GM12878 (cell line): Measurements from ENCODE around the gene HMSD. TPM values are rescaled to one million over a fixed set of nuclear protein-coding genes. Genes with fewer than 3 reads are reported as not detected.

Source experiments
- ATAC-seq: fragments of 200-7000 bp; cut with Tn5 transposase; 3 replicates; pipeline ENCODE4 v1.9.1; 2020; ENCODE audit warnings: mild to moderate bottlenecking, moderate library complexity
- BruUV-seq: library from RNA; stranded (reverse); fragments of 400-500 nt; replicated peaks from 2 replicates; lab custom pipeline; 2021; lab: Mats Ljungman, UMichigan
- CTCF ChIA-PET: fragments of 300-600 bp; sonication (Branson Sonifier 250); formaldehyde crosslinking; extraction: SDS; loops from one replicate; lab custom pipeline; 2021; ENCODE audit warnings: inconsistent platforms; lab: Yijun Ruan, JAX
- POLR2A ChIA-PET: fragments of 350-600 bp; formaldehyde crosslinking; extraction: SDS; loops from one replicate; lab custom pipeline; 2021; ENCODE audit warnings: inconsistent platforms; lab: Charles Lee
- RAD21 ChIA-PET: fragments of 300-600 bp; sonication (Branson Sonifier 250); formaldehyde crosslinking; loops from one replicate; lab custom pipeline; 2023; ENCODE audit warnings: antibody characterized with exemption; ENCODE audit not compliant: unreplicated experiment; lab: Charles Lee
- SMC1A ChIA-PET: fragments of 300-600 bp; sonication (Branson Sonifier 250); formaldehyde crosslinking; loops from one replicate; lab custom pipeline; 2023; ENCODE audit not compliant: unreplicated experiment, uncharacterized antibody; lab: Charles Lee
- DNase-seq: peaks from one replicate; pipeline ENCODE4 v3.0.0-alpha.2; 2011; ENCODE audit warnings: low read depth, low spot score
- FAIRE-seq: peaks from 3 replicates; lab custom pipeline; 2011; peaks lifted over from hg19 to GRCh38; lab: Jason Lieb, UNC
- H2AFZ ChIP-seq: 2 replicates; pipeline ENCODE4 v1.6.0; 2011; ENCODE audit warnings: low read depth, low read length, control low read depth; ENCODE audit not compliant: control insufficient read depth
- H3K27ac ChIP-seq: 2 replicates; pipeline ENCODE4 v1.5.1; 2011; ENCODE audit warnings: control low read depth; ENCODE audit not compliant: control insufficient read depth, insufficient read depth
- H3K27me3 ChIP-seq, 2 experiments: replicated peaks in 1 of 2; 2 replicates each; pipeline versions ENCODE4 v1.6.0 to v1.6.1; 2011; ENCODE audit warnings: low read length in 1 of 2; ENCODE audit not compliant: control insufficient read depth in 2 of 2, insufficient read depth in 2 of 2
- H3K36me3 ChIP-seq, 2 experiments: 2 replicates each; pipeline ENCODE4 v1.5.1; 2011; ENCODE audit warnings: low read length in 1 of 2; ENCODE audit not compliant: control insufficient read depth in 2 of 2, insufficient read depth in 2 of 2
- H3K4me1 ChIP-seq: 2 replicates; pipeline ENCODE4 v1.6.1; 2011; ENCODE audit warnings: mild to moderate bottlenecking, low read length, moderate library complexity, mixed read lengths; ENCODE audit not compliant: control insufficient read depth, insufficient read depth
- H3K4me2 ChIP-seq: 2 replicates; pipeline ENCODE4 v1.6.0; 2011; ENCODE audit warnings: control low read depth; ENCODE audit not compliant: control insufficient read depth, insufficient read depth
- H3K4me3 ChIP-seq: fragments of 200-600 bp; sonication (generic); 2 replicates; pipeline ENCODE4 v1.5.1; 2016
- H3K79me2 ChIP-seq: 2 replicates; pipeline ENCODE4 v1.6.0; 2011; ENCODE audit warnings: low read length; ENCODE audit not compliant: control insufficient read depth, insufficient read depth
- H3K9ac ChIP-seq: 2 replicates; pipeline ENCODE4 v1.8.0; 2011; ENCODE audit warnings: low read length, control low read depth, mixed read lengths; ENCODE audit not compliant: control insufficient read depth, insufficient read depth
- H3K9me3 ChIP-seq: replicated peaks from 3 replicates; pipeline ENCODE4 v1.5.1; 2011; ENCODE audit warnings: mild to moderate bottlenecking, low read length; ENCODE audit not compliant: control insufficient read depth, insufficient read depth
- H4K20me1 ChIP-seq: 2 replicates; pipeline ENCODE4 v1.6.0; 2011; ENCODE audit not compliant: control insufficient read depth, insufficient read depth
- BCLAF1 ChIP-seq: fragments of 450-650 bp; IDR thresholded peaks from 2 replicates; pipeline ENCODE4 v1.6.1; 2017; ENCODE audit warnings: antibody characterized with exemption, mild to moderate bottlenecking, moderate library complexity
- CREM ChIP-seq: IDR thresholded peaks from 2 replicates; pipeline ENCODE4 v1.6.1; 2014; ENCODE audit warnings: antibody characterized with exemption, low read depth
- FOXM1 ChIP-seq: IDR thresholded peaks from 2 replicates; pipeline ENCODE4 v1.6.1; 2012; ENCODE audit warnings: low read depth, mild to moderate bottlenecking, inconsistent platforms, low read length, moderate library complexity
- NBN ChIP-seq: fragments of 450-650 bp; IDR thresholded peaks from 2 replicates; pipeline ENCODE4 v1.6.1; 2016
- RAD21 ChIP-seq: IDR thresholded peaks from 2 replicates; pipeline ENCODE4 v1.6.1; 2011; ENCODE audit warnings: mild to moderate bottlenecking, low read depth, low read length, moderate library complexity; ENCODE audit not compliant: insufficient read depth
- RELB ChIP-seq: fragments of 450-650 bp; IDR thresholded peaks from 2 replicates; pipeline ENCODE4 v1.6.1; 2017; ENCODE audit warnings: low read depth, mild to moderate bottlenecking, moderate library complexity
- TBL1XR1 ChIP-seq: IDR thresholded peaks from 2 replicates; pipeline ENCODE4 v1.6.1; 2012; ENCODE audit warnings: low read depth, low read length, improper control_type of control experiment
- USF2 ChIP-seq: IDR thresholded peaks from 2 replicates; pipeline ENCODE4 v1.6.1; 2011; ENCODE audit warnings: low read depth, low read length, improper control_type of control experiment, borderline replicate concordance
- ZNF622 ChIP-seq: fragments of 450-650 bp; IDR thresholded peaks from 2 replicates; pipeline ENCODE4 v1.6.1; 2017; ENCODE audit warnings: mild to moderate bottlenecking, inconsistent platforms
- WGBS: methylation state at CpG from one replicate; pipeline ENCODE4 v1.1.6; 2016; ENCODE audit warnings: low lambda C conversion rate; ENCODE audit not compliant: insufficient replicate concordance, insufficient coverage; ENCODE audit errors: missing lambda C conversion rate; 5-methylcytosine and 5-hydroxymethylcytosine counted together
- in situ Hi-C: fragments of 300-500 bp; cut with MboI; formaldehyde crosslinking; loops from 9 replicates; pipeline ENCODE4 v1.14.3; 2018; ENCODE audit warnings: mixed read lengths
- intact Hi-C: fragments of 100-400 bp; cut with micrococcal nuclease; formaldehyde crosslinking; loops from one replicate; pipeline ENCODE4 v1.14.2; 2022; ENCODE audit not compliant: unreplicated experiment
- polyA plus RNA-seq, 11 experiments: library from polyadenylated mRNA; depleted of rRNA in 4 of 11; unstranded in 6 of 11; stranded (reverse) in 5 of 11; fragments of >200 nt; fragmentation: Nextera tagmentation in 4 of 11; fragmentation: Illumina TruSeq in 1 of 11; extraction: Ambion mirVana in 4 of 11; extraction: Trizol in 1 of 11; gene quantifications; 1 replicate in 1 of 11; 2 replicates in 10 of 11; pipeline versions ENCODE4 v1.2.1 to v1.2.3, GENCODE V29; 2011 to 2016; ENCODE audit warnings: inconsistent platforms in 2 of 11, missing spikeins in 2 of 11, low read depth in 1 of 11
- total RNA-seq, 4 experiments: library from RNA; depleted of rRNA in 3 of 4; stranded (reverse); fragments of >200 nt in 3 of 4; fragmentation: Illumina TruSeq in 1 of 4; extraction: Trizol in 1 of 4; gene quantifications; 2 replicates each; pipeline versions ENCODE4 v1.2.1 to v1.2.3, GENCODE V29; 2013 to 2021
- TF ChIP-seq, protein P1 (sequence below): fragments of 450-650 bp; formaldehyde crosslinking; IDR thresholded peaks from 2 replicates; pipeline ENCODE4 v1.5.0; 2022; ENCODE audit warnings: mild to moderate bottlenecking, missing genetic modification characterization

The HMSD gene
- total and polyA plus RNA-seq, 10 of the 15 experiments (the other 5 are each of a cell fraction or from before 2014, with no cell fraction given), result 11.7 to 83.9 (median 37.8) TPM

DNA sequence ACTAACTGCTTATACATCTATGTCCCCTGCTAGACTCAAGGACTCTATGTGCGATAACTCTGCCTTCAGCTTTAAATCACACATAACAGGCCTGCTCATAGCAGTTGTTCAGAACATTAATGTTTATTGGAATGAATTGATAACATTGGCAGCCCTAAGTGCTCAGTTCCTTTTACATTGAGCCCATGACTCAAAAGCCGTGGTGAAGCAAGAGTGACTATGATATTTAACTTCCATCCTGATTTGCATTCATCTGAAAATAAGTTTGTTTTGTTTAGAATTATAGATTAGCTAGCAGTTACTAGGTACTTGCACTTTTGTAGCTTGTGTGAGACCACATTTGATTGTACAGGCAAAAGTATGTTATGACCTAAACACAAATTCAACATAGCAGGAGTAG lies 27.1 kb upstream of the HMSD start (continued):
- TF ChIP-seq, protein P1, sequence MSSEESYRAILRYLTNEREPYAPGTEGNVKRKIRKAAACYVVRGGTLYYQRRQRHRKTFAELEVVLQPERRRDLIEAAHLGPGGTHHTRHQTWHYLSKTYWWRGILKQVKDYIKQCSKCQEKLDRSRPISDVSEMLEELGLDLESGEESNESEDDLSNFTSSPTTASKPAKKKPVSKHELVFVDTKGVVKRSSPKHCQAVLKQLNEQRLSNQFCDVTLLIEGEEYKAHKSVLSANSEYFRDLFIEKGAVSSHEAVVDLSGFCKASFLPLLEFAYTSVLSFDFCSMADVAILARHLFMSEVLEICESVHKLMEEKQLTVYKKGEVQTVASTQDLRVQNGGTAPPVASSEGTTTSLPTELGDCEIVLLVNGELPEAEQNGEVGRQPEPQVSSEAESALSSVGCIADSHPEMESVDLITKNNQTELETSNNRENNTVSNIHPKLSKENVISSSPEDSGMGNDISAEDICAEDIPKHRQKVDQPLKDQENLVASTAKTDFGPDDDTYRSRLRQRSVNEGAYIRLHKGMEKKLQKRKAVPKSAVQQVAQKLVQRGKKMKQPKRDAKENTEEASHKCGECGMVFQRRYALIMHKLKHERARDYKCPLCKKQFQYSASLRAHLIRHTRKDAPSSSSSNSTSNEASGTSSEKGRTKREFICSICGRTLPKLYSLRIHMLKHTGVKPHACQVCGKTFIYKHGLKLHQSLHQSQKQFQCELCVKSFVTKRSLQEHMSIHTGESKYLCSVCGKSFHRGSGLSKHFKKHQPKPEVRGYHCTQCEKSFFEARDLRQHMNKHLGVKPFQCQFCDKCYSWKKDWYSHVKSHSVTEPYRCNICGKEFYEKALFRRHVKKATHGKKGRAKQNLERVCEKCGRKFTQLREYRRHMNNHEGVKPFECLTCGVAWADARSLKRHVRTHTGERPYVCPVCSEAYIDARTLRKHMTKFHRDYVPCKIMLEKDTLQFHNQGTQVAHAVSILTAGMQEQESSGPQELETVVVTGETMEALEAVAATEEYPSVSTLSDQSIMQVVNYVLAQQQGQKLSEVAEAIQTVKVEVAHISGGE (CRISPR knock-in tag), result no peak
- TF ChIP-seq TBL1XR1, result no peak

- 77% methylated on average over 1 of the region's 1 CpG for whole genome bisulfite sequencing
- Histone ChIP-seq H3K27me3 (no peaks in the 10 kb centered on the region), H2AFZ (no peak overlapping the region; the same call in 1 of the 2 replicates), H4K20me1 (no peaks in the 10 kb centered on the region), H3K79me2 (no peaks in the 10 kb centered on the region), H3K9ac (no peak overlapping the region), H3K27ac (no peak overlapping the region), H3K4me2 (no peak overlapping the region), H3K9me3 (no peaks in the 10 kb centered on the region), H3K4me3 (no peak overlapping the region), H3K36me3 (no peaks in the 10 kb centered on the region), H3K4me1 (no peaks in the 10 kb centered on the region)
- FAIRE-seq, result no peak
- ChIA-PET POLR2A (interaction anchor here (1.1 kb wide), 1 partner anchor 10 kb away, joined by 4 read pairs; no protein-coding TSS in a partner anchor), RAD21 (interaction anchor here (2.7 kb wide), 1 partner anchor 12 kb away, joined by 8 read pairs; no protein-coding TSS in a partner anchor), SMC1A (interaction anchor here (1.0 to 4.7 kb wide), 4 partner anchors 9 to 37 kb away, joined by 3 to 37 read pairs (median 16); partner anchors contain the start of gene SERPINB10), CTCF (interaction anchor here (0.9 to 3.1 kb wide), 2 partner anchors 11 to 16 kb away, joined by 3 to 17 read pairs; partner anchors contain the start of gene SERPINB10)
- intact Hi-C loops, result no loop called here
- in situ Hi-C loops, result no loop called here
- no TSS peak for BruUV-seq
- ATAC-seq, result no peak
- DNase-seq, result no peak
- no peak for TF ChIP-seq BCLAF1
- TF ChIP-seq USF2, result no peak
- no peak for TF ChIP-seq FOXM1
- TF ChIP-seq CREM, result no peak
- no peak for TF ChIP-seq RELB
- TF ChIP-seq NBN, result no peak
- TF ChIP-seq RAD21, result no peak
- TF ChIP-seq ZNF622, result no peak
Observed at GRCh38 chr18:63924551-63924950, 24.6 kb upstream of the HMSD start.
